Mononuclear cell (primary cell): ENCODE data around the gene MPPED1. TPM values are rescaled to one million over a fixed set of nuclear protein-coding genes. Genes with fewer than 3 reads are reported as not detected.

Experiments used
- H3K27me3 ChIP-seq: 2 replicates; pipeline ENCODE4 v1.6.0; 2011; ENCODE audit warnings: low read length, control low read depth; ENCODE audit not compliant: insufficient read depth
- H3K4me1 ChIP-seq: 2 replicates; pipeline ENCODE4 v1.5.1; 2011; ENCODE audit warnings: mild to moderate bottlenecking, low read length, control low read depth; ENCODE audit not compliant: insufficient read depth
- H3K4me3 ChIP-seq: 2 replicates; pipeline ENCODE4 v1.5.1; 2011; ENCODE audit warnings: mild to moderate bottlenecking, low read length, moderate library complexity
- H3K9me3 ChIP-seq: 2 replicates; pipeline ENCODE4 v1.5.1; 2011; ENCODE audit warnings: low read depth, mild to moderate bottlenecking, control low read depth, low read length
- total RNA-seq: library from RNA; depleted of rRNA; stranded (reverse); fragments of >200 nt; gene quantifications from one replicate; pipeline ENCODE4 v1.2.3, GENCODE V29; 2012

Gene MPPED1
- total RNA-seq, 1 donor = not detected

GRCh38 chr22:43428005-43428485 is 16.2 kb downstream of the MPPED1 start:
- no peaks in the 10 kb centered on the region for H3K9me3 ChIP-seq
- H3K27me3 ChIP-seq = peaks cover 4% of the 10 kb centered on the region
- H3K4me3 ChIP-seq = no peak overlapping the region
- H3K4me1 ChIP-seq = no peaks in the 10 kb centered on the region

- Histone ChIP-seq H3K9me3 (no peaks in the 10 kb centered on the region), H3K4me1 (no peaks in the 10 kb centered on the region), H3K4me3 (no peak overlapping the region), H3K27me3 (peaks cover 4% of the 10 kb centered on the region)
These were observed 16.7 kb downstream of the MPPED1 start for GRCh38 chr22:43428521-43428920.

- no peaks in the 10 kb centered on the region for H3K9me3 ChIP-seq
- no peak overlapping the region for H3K4me3 ChIP-seq
- H3K27me3 ChIP-seq = peaks cover 4% of the 10 kb centered on the region
- no peaks in the 10 kb centered on the region for H3K4me1 ChIP-seq
These were observed 17.6 kb downstream of the MPPED1 start for GRCh38 chr22:43429426-43429825.

GRCh38 chr22:43431808-43432554 is 20.2 kb downstream of the MPPED1 start:
- Histone ChIP-seq H3K27me3 (peaks cover 4% of the 10 kb centered on the region), H3K9me3 (no peaks in the 10 kb centered on the region), H3K4me1 (no peaks in the 10 kb centered on the region), H3K4me3 (no peak overlapping the region)

GRCh38 chr22:43432883-43433415 is 21.1 kb downstream of the MPPED1 start:
- H3K4me3 ChIP-seq = no peak overlapping the region
- no peaks in the 10 kb centered on the region for H3K9me3 ChIP-seq
- peaks cover 4% of the 10 kb centered on the region for H3K27me3 ChIP-seq
- H3K4me1 ChIP-seq = no peaks in the 10 kb centered on the region

DNA sequence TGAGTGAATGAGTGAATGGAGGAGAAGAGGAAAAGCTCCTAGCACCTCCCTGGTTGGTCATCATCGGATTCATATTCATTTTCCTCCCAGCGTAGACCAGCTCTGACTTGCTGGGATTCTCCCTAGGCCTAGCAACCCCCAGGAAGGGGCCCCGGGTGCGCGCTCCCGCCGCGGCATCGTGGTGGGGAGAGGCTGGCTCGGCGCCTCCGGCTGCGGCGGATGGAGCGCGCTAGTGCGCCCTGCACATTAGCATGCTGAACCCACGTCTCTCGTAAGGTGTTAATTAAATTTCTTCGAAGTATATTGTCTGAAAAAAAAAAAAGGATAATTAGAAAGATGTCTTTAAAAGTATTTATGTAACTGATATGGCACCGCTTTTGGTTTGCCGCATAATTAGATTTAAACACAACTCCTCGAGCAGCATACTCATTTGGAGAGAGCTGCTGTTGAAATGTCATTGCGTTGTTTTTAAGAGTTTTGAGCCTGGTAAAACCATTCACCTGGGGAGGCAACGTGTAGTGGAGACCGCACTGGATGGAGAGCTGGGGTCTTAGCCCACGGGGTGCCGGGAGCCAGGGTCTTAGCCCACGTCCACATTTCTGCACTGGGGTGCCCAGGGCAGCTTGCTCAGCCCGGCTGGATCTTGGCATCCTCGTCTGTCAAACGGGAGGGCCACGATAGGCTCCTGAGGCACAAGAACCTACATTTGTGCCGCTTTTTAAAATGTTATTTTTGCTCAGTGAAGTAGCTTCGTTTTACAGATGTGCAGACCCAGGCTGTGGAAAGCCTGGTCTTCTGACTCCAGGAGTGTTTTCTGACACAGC is 21.8 kb downstream of the MPPED1 start:
- no peaks in the 10 kb centered on the region for H3K9me3 ChIP-seq

GRCh38 chr22:43434275-43434927 is 22.6 kb downstream of the MPPED1 start:
- peaks cover 4% of the 10 kb centered on the region for H3K27me3 ChIP-seq
- no peaks in the 10 kb centered on the region for H3K4me1 ChIP-seq
- no peaks in the 10 kb centered on the region for H3K9me3 ChIP-seq
- no peak overlapping the region for H3K4me3 ChIP-seq

More for the DNA sequence above, 21.8 kb downstream of the MPPED1 start:
- no peaks in the 10 kb centered on the region for H3K4me1 ChIP-seq
- no peak overlapping the region for H3K4me3 ChIP-seq
- H3K27me3 ChIP-seq = peaks cover 4% of the 10 kb centered on the region

GRCh38 chr22:43434928-43435311 is 23.1 kb downstream of the MPPED1 start:
- Histone ChIP-seq H3K4me1 (no peaks in the 10 kb centered on the region), H3K27me3 (peaks cover 4% of the 10 kb centered on the region), H3K9me3 (no peaks in the 10 kb centered on the region), H3K4me3 (no peak overlapping the region)

DNA sequence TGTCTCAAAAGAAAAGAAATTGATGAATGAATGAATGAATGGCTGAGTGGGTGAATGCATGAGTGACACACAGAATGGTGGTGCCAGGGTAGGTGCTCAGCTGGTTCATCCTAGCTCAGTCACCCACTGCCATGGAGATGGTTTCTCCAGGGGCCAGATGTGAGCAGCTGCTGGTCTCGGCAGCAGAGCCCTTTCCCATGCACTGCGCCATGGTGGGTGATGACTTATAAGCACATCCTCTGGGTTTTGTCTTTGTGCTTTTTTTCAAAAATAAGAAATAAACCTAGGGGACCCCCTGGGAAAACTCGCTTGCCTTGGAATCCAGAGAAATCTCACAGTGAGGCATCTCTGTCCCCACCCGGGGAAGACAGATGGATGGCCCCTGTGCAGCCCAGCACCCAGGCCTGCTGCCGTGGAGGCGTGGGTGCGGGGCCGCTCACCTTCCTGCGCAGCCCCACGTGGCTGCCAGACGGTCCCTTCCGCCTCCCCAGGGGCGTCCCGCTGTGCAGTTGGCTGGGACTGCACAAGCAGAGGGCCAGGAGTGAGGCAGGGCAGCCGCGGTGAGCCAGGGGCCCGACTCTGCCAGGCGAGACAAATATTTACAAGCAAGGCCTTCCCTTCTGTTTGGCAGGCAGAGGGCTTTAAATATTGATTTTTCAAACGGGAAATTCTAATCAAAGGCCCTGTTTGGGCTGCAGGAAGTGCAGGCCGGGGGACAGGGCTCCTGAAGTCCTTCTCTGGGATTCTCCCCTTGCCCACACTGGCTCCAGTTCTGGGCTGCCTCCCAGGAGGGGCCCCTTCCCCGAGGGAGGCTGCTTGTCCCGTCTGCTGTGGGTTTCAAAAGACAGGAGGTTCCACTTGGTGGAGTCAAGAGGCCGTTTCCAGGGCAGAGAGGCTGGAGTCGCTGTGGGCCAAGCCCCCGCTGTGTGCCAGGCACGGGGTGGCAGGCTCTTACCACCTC is 24.3 kb downstream of the MPPED1 start:
- H3K27me3 ChIP-seq = peaks cover 4% of the 10 kb centered on the region
- no peaks in the 10 kb centered on the region for H3K9me3 ChIP-seq
- no peak overlapping the region for H3K4me3 ChIP-seq
- no peaks in the 10 kb centered on the region for H3K4me1 ChIP-seq

DNA sequence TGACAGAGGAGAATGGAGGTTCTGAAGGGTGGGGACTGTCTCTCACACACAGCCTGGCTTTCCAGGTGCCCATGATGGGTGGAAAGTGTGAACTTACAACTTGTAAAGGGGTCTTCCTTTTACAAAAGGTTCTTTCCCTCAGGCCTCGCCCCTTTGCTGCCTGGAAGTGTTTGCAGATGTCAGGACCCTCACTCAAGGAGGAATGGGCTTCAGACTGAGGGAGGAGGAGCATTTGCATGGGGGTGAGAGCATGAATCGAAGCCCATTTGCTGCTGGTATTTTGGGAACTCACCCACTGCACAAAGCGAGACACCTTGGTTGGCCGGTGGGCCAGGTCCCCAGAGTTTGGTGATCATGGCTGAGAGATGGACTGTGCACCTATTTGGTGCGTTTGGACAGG is 25.1 kb downstream of the MPPED1 start:
- no peaks in the 10 kb centered on the region for H3K27me3 ChIP-seq
- H3K4me3 ChIP-seq = no peak overlapping the region
- no peaks in the 10 kb centered on the region for H3K9me3 ChIP-seq
- H3K4me1 ChIP-seq = no peaks in the 10 kb centered on the region

DNA sequence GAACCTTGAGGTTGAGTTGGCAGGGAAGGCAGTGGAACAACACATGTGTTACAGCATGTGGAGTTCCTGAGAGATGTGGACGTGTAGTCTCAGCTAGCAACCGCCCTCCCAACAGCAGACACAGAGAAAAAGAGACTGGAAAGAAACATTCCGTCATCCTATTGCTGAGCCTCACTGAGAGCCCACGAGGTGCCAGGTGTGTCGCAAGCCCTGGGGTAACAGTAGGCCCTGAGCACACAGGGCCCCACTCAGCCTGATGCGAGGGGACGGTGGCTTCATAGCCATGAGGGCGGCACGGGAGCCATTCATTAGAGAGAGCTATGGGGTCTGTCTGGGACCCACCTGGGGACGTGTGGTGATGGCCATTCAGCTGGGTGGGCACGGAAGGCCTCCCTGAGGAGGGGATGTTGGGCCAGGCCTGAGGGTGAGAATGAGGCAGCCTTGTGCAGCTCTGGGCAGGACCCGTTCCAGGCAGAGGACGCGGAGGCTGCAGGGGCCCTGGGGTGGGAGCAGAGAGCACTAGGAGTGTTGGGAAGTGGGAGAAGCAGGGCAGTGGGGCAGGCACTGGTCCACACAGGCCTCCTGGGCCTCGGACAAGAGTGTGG is 26.2 kb downstream of the MPPED1 start:
- Histone ChIP-seq H3K9me3 (no peaks in the 10 kb centered on the region), H3K4me1 (no peaks in the 10 kb centered on the region), H3K27me3 (no peaks in the 10 kb centered on the region), H3K4me3 (no peak overlapping the region)

GRCh38 chr22:43438666-43439347 is 27.0 kb downstream of the MPPED1 start:
- Histone ChIP-seq H3K4me3 (no peak overlapping the region), H3K4me1 (no peaks in the 10 kb centered on the region), H3K9me3 (no peaks in the 10 kb centered on the region), H3K27me3 (no peaks in the 10 kb centered on the region)

- Histone ChIP-seq H3K4me3 (no peak overlapping the region), H3K9me3 (no peaks in the 10 kb centered on the region), H3K27me3 (no peaks in the 10 kb centered on the region), H3K4me1 (no peaks in the 10 kb centered on the region)
These were observed 27.7 kb downstream of the MPPED1 start for GRCh38 chr22:43439368-43440103.
